Measurements from ENCODE around the gene ZNF207. TPM values are rescaled to one million over a fixed set of nuclear protein-coding genes. Genes with fewer than 3 reads are reported as not detected.

ZNF207 gene
- total and polyA plus RNA-seq, 10 of the 15 experiments (the other 5 are each of a cell fraction or from before 2014, with no cell fraction given), result 156 to 348 (median 205) TPM

DNA sequence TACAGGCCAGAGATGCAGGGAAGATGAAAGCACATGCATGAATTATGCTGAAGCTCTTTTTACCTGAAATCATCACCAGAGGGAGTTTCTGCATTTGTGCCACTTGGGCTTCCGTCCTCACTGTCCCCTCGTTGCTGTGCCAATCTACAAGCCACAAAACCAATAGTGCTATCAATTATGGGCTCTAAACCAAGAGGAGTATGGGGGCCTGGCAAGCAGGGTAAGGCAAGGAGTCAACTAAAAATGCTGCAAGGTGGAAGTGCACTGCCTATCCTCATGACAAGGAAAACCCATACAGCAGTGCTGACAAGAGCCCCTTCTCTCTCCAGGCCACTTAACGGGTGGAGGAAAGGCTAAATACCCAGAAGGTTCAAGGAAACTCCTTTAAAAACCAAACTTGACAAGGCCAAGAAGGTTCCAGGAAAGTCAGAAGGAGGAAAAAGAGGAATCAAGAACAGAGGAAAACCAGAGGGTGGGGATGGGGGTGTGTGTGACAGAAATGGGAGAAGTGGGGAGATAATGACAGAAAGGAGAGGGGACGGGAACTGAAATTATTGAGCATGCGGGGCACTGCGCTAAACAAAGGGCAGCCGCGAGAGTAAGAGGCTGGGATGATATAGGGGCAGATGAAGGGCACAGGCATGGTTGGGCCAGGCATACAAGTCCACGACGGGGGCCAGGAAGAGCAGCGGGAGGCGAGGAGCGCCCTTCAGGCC is 8.7 kb upstream of the ZNF207 start (continued):
- TF ChIP-seq, protein P1, sequence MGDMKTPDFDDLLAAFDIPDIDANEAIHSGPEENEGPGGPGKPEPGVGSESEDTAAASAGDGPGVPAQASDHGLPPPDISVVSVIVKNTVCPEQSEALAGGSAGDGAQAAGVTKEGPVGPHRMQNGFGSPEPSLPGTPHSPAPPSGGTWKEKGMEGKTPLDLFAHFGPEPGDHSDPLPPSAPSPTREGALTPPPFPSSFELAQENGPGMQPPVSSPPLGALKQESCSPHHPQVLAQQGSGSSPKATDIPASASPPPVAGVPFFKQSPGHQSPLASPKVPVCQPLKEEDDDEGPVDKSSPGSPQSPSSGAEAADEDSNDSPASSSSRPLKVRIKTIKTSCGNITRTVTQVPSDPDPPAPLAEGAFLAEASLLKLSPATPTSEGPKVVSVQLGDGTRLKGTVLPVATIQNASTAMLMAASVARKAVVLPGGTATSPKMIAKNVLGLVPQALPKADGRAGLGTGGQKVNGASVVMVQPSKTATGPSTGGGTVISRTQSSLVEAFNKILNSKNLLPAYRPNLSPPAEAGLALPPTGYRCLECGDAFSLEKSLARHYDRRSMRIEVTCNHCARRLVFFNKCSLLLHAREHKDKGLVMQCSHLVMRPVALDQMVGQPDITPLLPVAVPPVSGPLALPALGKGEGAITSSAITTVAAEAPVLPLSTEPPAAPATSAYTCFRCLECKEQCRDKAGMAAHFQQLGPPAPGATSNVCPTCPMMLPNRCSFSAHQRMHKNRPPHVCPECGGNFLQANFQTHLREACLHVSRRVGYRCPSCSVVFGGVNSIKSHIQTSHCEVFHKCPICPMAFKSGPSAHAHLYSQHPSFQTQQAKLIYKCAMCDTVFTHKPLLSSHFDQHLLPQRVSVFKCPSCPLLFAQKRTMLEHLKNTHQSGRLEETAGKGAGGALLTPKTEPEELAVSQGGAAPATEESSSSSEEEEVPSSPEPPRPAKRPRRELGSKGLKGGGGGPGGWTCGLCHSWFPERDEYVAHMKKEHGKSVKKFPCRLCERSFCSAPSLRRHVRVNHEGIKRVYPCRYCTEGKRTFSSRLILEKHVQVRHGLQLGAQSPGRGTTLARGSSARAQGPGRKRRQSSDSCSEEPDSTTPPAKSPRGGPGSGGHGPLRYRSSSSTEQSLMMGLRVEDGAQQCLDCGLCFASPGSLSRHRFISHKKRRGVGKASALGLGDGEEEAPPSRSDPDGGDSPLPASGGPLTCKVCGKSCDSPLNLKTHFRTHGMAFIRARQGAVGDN (IDR thresholded peaks at IDR 0.05), result peak; percentile 37; the same call in 1 of the 2 replicates
- TF ChIP-seq TCF3 (IDR thresholded peaks at IDR 0.05; ENCODE audit: borderline replicate concordance, insufficient read depth, low read depth, low read length) (no peak), SUZ12 (IDR thresholded peaks at IDR 0.05; ENCODE audit: unreplicated experiment) (no peak), MEF2B (IDR thresholded peaks at IDR 0.05; ENCODE audit: partially characterized antibody, poor library complexity, severe bottlenecking) (peak; percentile 27), RUNX3 (IDR thresholded peaks at IDR 0.05; ENCODE audit: low read length) (peak; percentile 47; the same call in 1 of the 2 replicates), HDAC6 (IDR thresholded peaks at IDR 0.05; ENCODE audit: unreplicated experiment) (no peak), SPI1 (IDR thresholded peaks at IDR 0.05; ENCODE audit: borderline replicate concordance, insufficient read depth, low read depth, low read length) (no peak; the same call in 1 of the 2 replicates), RFX5 (IDR thresholded peaks at IDR 0.05; ENCODE audit: low read depth, low read length) (no peak), FOXM1 (IDR thresholded peaks at IDR 0.05; ENCODE audit: low read depth, low read length) (no peak), POU2F2 (IDR thresholded peaks at IDR 0.05; ENCODE audit: borderline replicate concordance, low read depth, low read length) (peak; percentile 78; the same call in 2 of the 3 replicates), STAT1 (conservative IDR thresholded peaks at IDR 0.05) (0 out of 2 replicates have a peak, but pooled peaks have one; percentile 21), SMAD5 (IDR thresholded peaks at IDR 0.05; ENCODE audit: low read depth) (peak; percentile 24; the same call in 1 of the 2 replicates)
- TF ChIP-seq, protein P2, sequence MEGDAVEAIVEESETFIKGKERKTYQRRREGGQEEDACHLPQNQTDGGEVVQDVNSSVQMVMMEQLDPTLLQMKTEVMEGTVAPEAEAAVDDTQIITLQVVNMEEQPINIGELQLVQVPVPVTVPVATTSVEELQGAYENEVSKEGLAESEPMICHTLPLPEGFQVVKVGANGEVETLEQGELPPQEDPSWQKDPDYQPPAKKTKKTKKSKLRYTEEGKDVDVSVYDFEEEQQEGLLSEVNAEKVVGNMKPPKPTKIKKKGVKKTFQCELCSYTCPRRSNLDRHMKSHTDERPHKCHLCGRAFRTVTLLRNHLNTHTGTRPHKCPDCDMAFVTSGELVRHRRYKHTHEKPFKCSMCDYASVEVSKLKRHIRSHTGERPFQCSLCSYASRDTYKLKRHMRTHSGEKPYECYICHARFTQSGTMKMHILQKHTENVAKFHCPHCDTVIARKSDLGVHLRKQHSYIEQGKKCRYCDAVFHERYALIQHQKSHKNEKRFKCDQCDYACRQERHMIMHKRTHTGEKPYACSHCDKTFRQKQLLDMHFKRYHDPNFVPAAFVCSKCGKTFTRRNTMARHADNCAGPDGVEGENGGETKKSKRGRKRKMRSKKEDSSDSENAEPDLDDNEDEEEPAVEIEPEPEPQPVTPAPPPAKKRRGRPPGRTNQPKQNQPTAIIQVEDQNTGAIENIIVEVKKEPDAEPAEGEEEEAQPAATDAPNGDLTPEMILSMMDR (IDR thresholded peaks at IDR 0.05 in 2 of 3, conservative IDR thresholded peaks at IDR 0.05 in 1 of 3; ENCODE audit: control insufficient read depth in 2 of 3, extremely low read depth in 1 of 3, insufficient read depth in 1 of 3, low read depth in 3 of 3, low read length in 3 of 3), result peak in 2 of 3 experiments; percentile 11 to 39; a peak in 2 of 6 replicates
- TF ChIP-seq, protein P3, sequence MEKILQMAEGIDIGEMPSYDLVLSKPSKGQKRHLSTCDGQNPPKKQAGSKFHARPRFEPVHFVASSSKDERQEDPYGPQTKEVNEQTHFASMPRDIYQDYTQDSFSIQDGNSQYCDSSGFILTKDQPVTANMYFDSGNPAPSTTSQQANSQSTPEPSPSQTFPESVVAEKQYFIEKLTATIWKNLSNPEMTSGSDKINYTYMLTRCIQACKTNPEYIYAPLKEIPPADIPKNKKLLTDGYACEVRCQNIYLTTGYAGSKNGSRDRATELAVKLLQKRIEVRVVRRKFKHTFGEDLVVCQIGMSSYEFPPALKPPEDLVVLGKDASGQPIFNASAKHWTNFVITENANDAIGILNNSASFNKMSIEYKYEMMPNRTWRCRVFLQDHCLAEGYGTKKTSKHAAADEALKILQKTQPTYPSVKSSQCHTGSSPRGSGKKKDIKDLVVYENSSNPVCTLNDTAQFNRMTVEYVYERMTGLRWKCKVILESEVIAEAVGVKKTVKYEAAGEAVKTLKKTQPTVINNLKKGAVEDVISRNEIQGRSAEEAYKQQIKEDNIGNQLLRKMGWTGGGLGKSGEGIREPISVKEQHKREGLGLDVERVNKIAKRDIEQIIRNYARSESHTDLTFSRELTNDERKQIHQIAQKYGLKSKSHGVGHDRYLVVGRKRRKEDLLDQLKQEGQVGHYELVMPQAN (conservative IDR thresholded peaks at IDR 0.05), result no peak
- TF ChIP-seq, protein P4, sequence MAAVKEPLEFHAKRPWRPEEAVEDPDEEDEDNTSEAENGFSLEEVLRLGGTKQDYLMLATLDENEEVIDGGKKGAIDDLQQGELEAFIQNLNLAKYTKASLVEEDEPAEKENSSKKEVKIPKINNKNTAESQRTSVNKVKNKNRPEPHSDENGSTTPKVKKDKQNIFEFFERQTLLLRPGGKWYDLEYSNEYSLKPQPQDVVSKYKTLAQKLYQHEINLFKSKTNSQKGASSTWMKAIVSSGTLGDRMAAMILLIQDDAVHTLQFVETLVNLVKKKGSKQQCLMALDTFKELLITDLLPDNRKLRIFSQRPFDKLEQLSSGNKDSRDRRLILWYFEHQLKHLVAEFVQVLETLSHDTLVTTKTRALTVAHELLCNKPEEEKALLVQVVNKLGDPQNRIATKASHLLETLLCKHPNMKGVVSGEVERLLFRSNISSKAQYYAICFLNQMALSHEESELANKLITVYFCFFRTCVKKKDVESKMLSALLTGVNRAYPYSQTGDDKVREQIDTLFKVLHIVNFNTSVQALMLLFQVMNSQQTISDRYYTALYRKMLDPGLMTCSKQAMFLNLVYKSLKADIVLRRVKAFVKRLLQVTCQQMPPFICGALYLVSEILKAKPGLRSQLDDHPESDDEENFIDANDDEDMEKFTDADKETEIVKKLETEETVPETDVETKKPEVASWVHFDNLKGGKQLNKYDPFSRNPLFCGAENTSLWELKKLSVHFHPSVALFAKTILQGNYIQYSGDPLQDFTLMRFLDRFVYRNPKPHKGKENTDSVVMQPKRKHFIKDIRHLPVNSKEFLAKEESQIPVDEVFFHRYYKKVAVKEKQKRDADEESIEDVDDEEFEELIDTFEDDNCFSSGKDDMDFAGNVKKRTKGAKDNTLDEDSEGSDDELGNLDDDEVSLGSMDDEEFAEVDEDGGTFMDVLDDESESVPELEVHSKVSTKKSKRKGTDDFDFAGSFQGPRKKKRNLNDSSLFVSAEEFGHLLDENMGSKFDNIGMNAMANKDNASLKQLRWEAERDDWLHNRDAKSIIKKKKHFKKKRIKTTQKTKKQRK (IDR thresholded peaks at IDR 0.05; ENCODE audit: low read depth, low read length), result no peak
